Bronchial epithelial cell (primary cell): ENCODE measurements around the gene MAD2L2. TPM values are rescaled to one million over a fixed set of nuclear protein-coding genes. Genes with fewer than 3 reads are reported as not detected.
A peak's percentile ranks its signal among the peaks of the same experiment; 100 is the strongest.

Experiments
- DNase-seq: peaks from one replicate; pipeline ENCODE4 v3.0.0-alpha.2; 2010; ENCODE audit warnings: low read depth
- FAIRE-seq: peaks from 2 replicates; lab custom pipeline; 2011; peaks lifted over from hg19 to GRCh38; lab: Jason Lieb, UNC
- H3K27me3 ChIP-seq: 2 replicates; pipeline ENCODE4 v1.5.1; 2011; ENCODE audit warnings: low read length; ENCODE audit not compliant: control insufficient read depth, insufficient read depth
- H3K36me3 ChIP-seq: 2 replicates; pipeline ENCODE4 v1.5.1; 2011; ENCODE audit warnings: low read length; ENCODE audit not compliant: control insufficient read depth, insufficient read depth
- H3K4me3 ChIP-seq: 2 replicates; pipeline ENCODE4 v1.5.1; 2011; ENCODE audit warnings: mild to moderate bottlenecking, low read depth, low read length, control low read depth
- CTCF ChIP-seq: IDR thresholded peaks from 2 replicates; pipeline ENCODE4 v1.5.1; 2011; ENCODE audit warnings: mild to moderate bottlenecking, moderate library complexity, low read length, control low read depth, inconsistent platforms; ENCODE audit not compliant: insufficient read depth, severe bottlenecking
- total RNA-seq: library from RNA; depleted of rRNA; stranded (reverse); fragments of >200 nt; gene quantifications from 2 replicates; pipeline ENCODE4 v1.2.1, GENCODE V29; 2014

The MAD2L2 gene
- total RNA-seq: 41.6 and 44.5 TPM in 2 replicates

GRCh38 chr1:11681071-11681771 is at the start of gene MAD2L2:
Gene MAD2L2 (minus strand): TSS chr1:11681148. CDS start chr1:11680601, 547 bp downstream.
- Histone ChIP-seq H3K4me3 (peak within 1 kb of the TSS; percentile 85), H3K27me3 (peaks cover 5% of the 10 kb centered on the region), H3K36me3 (peaks cover 4% of the 10 kb centered on the region)
- peak; percentile 51 for DNase-seq
- TF ChIP-seq CTCF: no peak
- no peak for FAIRE-seq

GRCh38 chr1:11730429-11730891 is 49.5 kb upstream of the MAD2L2 start:
- H3K27me3 ChIP-seq: no peaks in the 10 kb centered on the region
- no peaks in the 10 kb centered on the region for H3K36me3 ChIP-seq
- H3K4me3 ChIP-seq: no peak overlapping the region
- no peak for TF ChIP-seq CTCF
- FAIRE-seq (no peak), DNase-seq (peak; percentile 49)

- FAIRE-seq: peak; percentile 98
- no peak for DNase-seq
- H3K27me3 ChIP-seq: no peaks in the 10 kb centered on the region
- TF ChIP-seq CTCF: no peak
- H3K4me3 ChIP-seq: no peak overlapping the region
- H3K36me3 ChIP-seq: no peaks in the 10 kb centered on the region
These were observed 48.8 kb upstream of the MAD2L2 start for GRCh38 chr1:11729498-11730428.

GRCh38 chr1:11729155-11729497 is 48.2 kb upstream of the MAD2L2 start:
- FAIRE-seq: no peak

GRCh38 chr1:11728126-11728806 is 47.3 kb upstream of the MAD2L2 start:
- Histone ChIP-seq H3K27me3 (no peaks in the 10 kb centered on the region), H3K36me3 (no peaks in the 10 kb centered on the region), H3K4me3 (no peak overlapping the region)
- FAIRE-seq: no peak
- no peak for TF ChIP-seq CTCF
- peak; percentile 76 for DNase-seq

More at GRCh38 chr1:11729155-11729497, 48.2 kb upstream of the MAD2L2 start:
- H3K27me3 ChIP-seq: no peaks in the 10 kb centered on the region
- H3K36me3 ChIP-seq: no peaks in the 10 kb centered on the region
- no peak for TF ChIP-seq CTCF
- no peak for DNase-seq
- H3K4me3 ChIP-seq: no peak overlapping the region
